Hepatocyte (in vitro differentiated cells): ENCODE data around the gene CDK14. TPM values are rescaled to one million over a fixed set of nuclear protein-coding genes. Genes with fewer than 3 reads are reported as not detected.

Experiments
- DNase-seq: peaks from one replicate; pipeline ENCODE4 v3.0.0-alpha.2; 2016; ENCODE audit warnings: low spot score
- H2AFZ ChIP-seq: fragments of 200-600 bp; sonication (generic); 2 replicates; pipeline ENCODE4 v1.6.0; 2016; ENCODE audit warnings: antibody characterized with exemption, mild to moderate bottlenecking
- H3K27ac ChIP-seq: fragments of 200-600 bp; sonication (generic); 2 replicates; pipeline ENCODE4 v1.5.1; 2016; ENCODE audit warnings: mild to moderate bottlenecking
- H3K27me3 ChIP-seq: fragments of 200-600 bp; sonication (generic); 2 replicates; pipeline ENCODE4 v1.6.1; 2016
- H3K36me3 ChIP-seq: fragments of 200-600 bp; sonication (generic); replicated peaks from 2 replicates; pipeline ENCODE4 v1.5.1; 2016; ENCODE audit warnings: low read depth; ENCODE audit not compliant: insufficient read depth
- H3K4me1 ChIP-seq: fragments of 200-600 bp; sonication (generic); 2 replicates; pipeline ENCODE4 v1.5.1; 2016; ENCODE audit warnings: mild to moderate bottlenecking, moderate library complexity; ENCODE audit not compliant: insufficient read depth
- H3K4me2 ChIP-seq: fragments of 200-600 bp; sonication (generic); 2 replicates; pipeline ENCODE4 v1.6.0; 2016
- H3K4me3 ChIP-seq: fragments of 200-600 bp; sonication (generic); 2 replicates; pipeline ENCODE4 v1.5.1; 2016; ENCODE audit warnings: mild to moderate bottlenecking
- H3K79me2 ChIP-seq: fragments of 200-600 bp; sonication (generic); 2 replicates; pipeline ENCODE4 v1.6.0; 2017; ENCODE audit warnings: mild to moderate bottlenecking
- H3K9me2 ChIP-seq: fragments of 200-600 bp; sonication (generic); replicated peaks from 2 replicates; pipeline ENCODE4 v1.6.0; 2017; ENCODE audit warnings: mild to moderate bottlenecking; ENCODE audit not compliant: insufficient read depth
- H3K9me3 ChIP-seq: fragments of 200-600 bp; sonication (generic); 2 replicates; pipeline ENCODE4 v1.5.1; 2016; ENCODE audit warnings: low read depth, mild to moderate bottlenecking
- H4K20me1 ChIP-seq: fragments of 200-600 bp; sonication (generic); 2 replicates; pipeline ENCODE4 v1.6.0; 2016; ENCODE audit warnings: mild to moderate bottlenecking; ENCODE audit not compliant: insufficient read depth, poor library complexity, severe bottlenecking
- EZH2 ChIP-seq: fragments of 200-600 bp; sonication (generic); IDR thresholded peaks from 2 replicates; pipeline ENCODE4 v1.6.1; 2016; ENCODE audit warnings: antibody characterized with exemption, mild to moderate bottlenecking, borderline replicate concordance
- EZH2phosphoT487 ChIP-seq: fragments of 200-600 bp; sonication (generic); IDR thresholded peaks from one replicate; pipeline ENCODE4 v1.6.1; 2018; ENCODE audit warnings: antibody characterized with exemption, mild to moderate bottlenecking, low read depth, moderate library complexity; ENCODE audit not compliant: unreplicated experiment, severe bottlenecking
- WGBS: methylation state at CpG from one replicate; pipeline ENCODE4 v1.1.6; 2016; ENCODE audit warnings: low lambda C conversion rate; ENCODE audit errors: missing lambda C conversion rate; 5-methylcytosine and 5-hydroxymethylcytosine counted together
- polyA plus RNA-seq: library from polyadenylated mRNA; unstranded; fragments of >200 nt; fragmentation: Nextera tagmentation; extraction: Ambion mirVana; gene quantifications from 2 replicates; pipeline ENCODE4 v1.2.1, GENCODE V29; 2016
- total RNA-seq: library from RNA; depleted of rRNA; stranded (reverse); fragments of >200 nt; gene quantifications from 2 replicates; pipeline ENCODE4 v1.2.3, GENCODE V29; 2014
- TF ChIP-seq, protein P1 (sequence below): fragments of 200-600 bp; sonication (generic); IDR thresholded peaks from 2 replicates; pipeline ENCODE4 v1.5.1; 2016; ENCODE audit warnings: antibody characterized with exemption, mild to moderate bottlenecking; ENCODE audit not compliant: poor library complexity

The CDK14 gene
- total and polyA plus RNA-seq, 2 experiments from 2014 or later: 8.6 to 23.5 TPM

DNA sequence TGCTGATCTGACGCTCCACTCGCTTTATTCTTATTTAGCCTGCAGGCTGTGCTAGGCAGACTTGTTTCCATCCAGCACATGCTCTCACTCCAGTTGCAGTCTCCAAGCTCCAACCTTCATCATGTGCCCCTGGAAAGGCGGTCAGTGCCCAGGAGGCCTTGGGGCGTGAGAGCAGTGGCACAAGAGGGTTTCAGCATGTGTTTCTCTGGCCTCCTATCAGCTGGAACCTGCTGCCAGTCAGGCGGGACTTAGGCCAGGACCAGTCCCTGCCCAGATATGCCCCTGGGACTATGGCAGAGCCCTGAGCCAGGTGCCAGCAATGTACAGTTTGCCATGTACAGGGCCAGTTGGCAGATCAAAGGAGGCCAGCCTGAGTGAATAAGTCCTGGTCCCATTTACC lies 337.9 kb downstream of the CDK14 start:
- Histone ChIP-seq H3K79me2 (no peaks in the 10 kb centered on the region), H2AFZ (no peak overlapping the region), H4K20me1 (no peaks in the 10 kb centered on the region), H3K4me3 (no peak overlapping the region), H3K27me3 (no peaks in the 10 kb centered on the region), H3K9me3 (no peaks in the 10 kb centered on the region), H3K36me3 (no peaks in the 10 kb centered on the region), H3K4me2 (no peak overlapping the region), H3K4me1 (no peaks in the 10 kb centered on the region), H3K27ac (no peak overlapping the region), H3K9me2 (no peaks in the 10 kb centered on the region)
- WGBS: 96% methylated on average over 5 of the region's 5 CpGs
- TF ChIP-seq EZH2 (no peak), EZH2phosphoT487 (no peak)
- DNase-seq: no peak

DNA sequence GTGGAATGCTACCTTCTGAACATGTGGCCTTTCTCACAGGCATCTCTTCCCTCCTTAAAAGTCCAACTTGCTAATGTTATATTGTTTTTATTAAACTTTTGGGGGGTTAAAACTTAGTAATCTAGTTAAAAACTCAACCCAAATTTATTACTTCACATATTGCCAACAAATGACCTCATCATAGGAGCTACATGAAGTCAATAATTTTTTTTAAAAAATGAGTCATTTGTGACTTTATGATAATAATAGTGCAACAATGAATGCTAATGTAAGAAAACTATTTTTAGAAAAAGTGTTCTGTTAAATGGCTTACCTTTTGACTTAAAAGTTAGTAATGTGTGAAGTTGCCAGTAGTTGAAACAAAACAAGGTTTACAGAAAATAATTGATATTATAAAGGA lies 342.2 kb downstream of the CDK14 start:
- Histone ChIP-seq H3K4me3 (no peak overlapping the region), H3K9me3 (no peaks in the 10 kb centered on the region)

GRCh38 chr7:90939666-90940065 lies 343.5 kb downstream of the CDK14 start:
- no peaks in the 10 kb centered on the region for H3K9me2 ChIP-seq
- 93% methylated on average over 3 of the region's 3 CpGs for WGBS
- TF ChIP-seq, protein P1, sequence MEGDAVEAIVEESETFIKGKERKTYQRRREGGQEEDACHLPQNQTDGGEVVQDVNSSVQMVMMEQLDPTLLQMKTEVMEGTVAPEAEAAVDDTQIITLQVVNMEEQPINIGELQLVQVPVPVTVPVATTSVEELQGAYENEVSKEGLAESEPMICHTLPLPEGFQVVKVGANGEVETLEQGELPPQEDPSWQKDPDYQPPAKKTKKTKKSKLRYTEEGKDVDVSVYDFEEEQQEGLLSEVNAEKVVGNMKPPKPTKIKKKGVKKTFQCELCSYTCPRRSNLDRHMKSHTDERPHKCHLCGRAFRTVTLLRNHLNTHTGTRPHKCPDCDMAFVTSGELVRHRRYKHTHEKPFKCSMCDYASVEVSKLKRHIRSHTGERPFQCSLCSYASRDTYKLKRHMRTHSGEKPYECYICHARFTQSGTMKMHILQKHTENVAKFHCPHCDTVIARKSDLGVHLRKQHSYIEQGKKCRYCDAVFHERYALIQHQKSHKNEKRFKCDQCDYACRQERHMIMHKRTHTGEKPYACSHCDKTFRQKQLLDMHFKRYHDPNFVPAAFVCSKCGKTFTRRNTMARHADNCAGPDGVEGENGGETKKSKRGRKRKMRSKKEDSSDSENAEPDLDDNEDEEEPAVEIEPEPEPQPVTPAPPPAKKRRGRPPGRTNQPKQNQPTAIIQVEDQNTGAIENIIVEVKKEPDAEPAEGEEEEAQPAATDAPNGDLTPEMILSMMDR: no peak
- no peak for TF ChIP-seq EZH2phosphoT487
- TF ChIP-seq EZH2: no peak

More for the DNA sequence above, 342.2 kb downstream of the CDK14 start:
- TF ChIP-seq, protein P1: no peak
- TF ChIP-seq EZH2phosphoT487 (no peak), EZH2 (no peak)
- Histone ChIP-seq H2AFZ (no peak overlapping the region), H3K79me2 (no peaks in the 10 kb centered on the region), H3K27ac (no peak overlapping the region), H3K27me3 (no peaks in the 10 kb centered on the region), H4K20me1 (no peaks in the 10 kb centered on the region), H3K9me2 (no peaks in the 10 kb centered on the region), H3K4me1 (no peaks in the 10 kb centered on the region), H3K4me2 (no peak overlapping the region), H3K36me3 (no peaks in the 10 kb centered on the region)
- no peak for DNase-seq

GRCh38 chr7:90944021-90944420 lies 347.9 kb downstream of the CDK14 start:
- TF ChIP-seq EZH2phosphoT487 (no peak), EZH2 (no peak)
- TF ChIP-seq, protein P1: no peak
- no peaks in the 10 kb centered on the region for H4K20me1 ChIP-seq
- no peaks in the 10 kb centered on the region for H3K9me2 ChIP-seq
- H3K27ac ChIP-seq: no peak overlapping the region
- H3K27me3 ChIP-seq: no peaks in the 10 kb centered on the region
- H3K4me1 ChIP-seq: no peaks in the 10 kb centered on the region
- no peak overlapping the region for H3K4me2 ChIP-seq
- H3K9me3 ChIP-seq: no peaks in the 10 kb centered on the region
- WGBS: 97% methylated on average over 3 of the region's 3 CpGs
- no peaks in the 10 kb centered on the region for H3K79me2 ChIP-seq
- H3K36me3 ChIP-seq: no peaks in the 10 kb centered on the region
- no peak overlapping the region for H2AFZ ChIP-seq
- DNase-seq: no peak
- no peak overlapping the region for H3K4me3 ChIP-seq

More at GRCh38 chr7:90939666-90940065, 343.5 kb downstream of the CDK14 start:
- H3K79me2 ChIP-seq: no peaks in the 10 kb centered on the region
- H3K27me3 ChIP-seq: no peaks in the 10 kb centered on the region
- DNase-seq: no peak
- H3K27ac ChIP-seq: no peak overlapping the region
- no peak overlapping the region for H3K4me2 ChIP-seq
- H3K36me3 ChIP-seq: no peaks in the 10 kb centered on the region
- H2AFZ ChIP-seq: no peak overlapping the region
- no peaks in the 10 kb centered on the region for H4K20me1 ChIP-seq
- no peaks in the 10 kb centered on the region for H3K9me3 ChIP-seq
- H3K4me1 ChIP-seq: no peaks in the 10 kb centered on the region
- no peak overlapping the region for H3K4me3 ChIP-seq
